ENCODE measurements around the gene MTUS2. TPM values are rescaled to one million over a fixed set of nuclear protein-coding genes. Genes with fewer than 3 reads are reported as not detected.

Gene MTUS2
- total RNA-seq, 4 donors from 2014 or later: 0.16 to 0.75 (median 0.24) TPM

DNA sequence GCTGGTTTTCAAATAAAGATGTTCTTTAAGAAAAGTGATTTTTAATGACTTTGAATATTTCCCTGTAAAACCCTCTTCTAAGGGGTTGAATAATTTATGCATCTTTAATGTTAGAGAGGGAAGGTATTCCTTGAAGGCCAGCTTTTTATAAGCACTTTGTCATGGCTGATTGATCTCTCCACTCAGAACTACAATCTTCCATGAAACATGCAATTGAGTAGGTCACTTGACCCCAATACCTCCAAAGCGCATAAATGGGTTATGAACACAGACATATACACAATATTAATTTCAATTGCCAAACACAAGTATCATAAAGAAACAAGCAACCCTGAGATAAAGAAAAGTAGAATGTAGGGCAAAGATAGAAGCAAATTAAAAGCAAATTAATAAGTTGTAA is 359.9 kb downstream of the MTUS2 start:
- in situ Hi-C loops (cut with MboI; ENCODE audit: low pct_ligation_motif_present in 1 of 4, low pct_unique_long_range_greater_than_20kb in 1 of 4, low sequenced_read_pairs in 3 of 4): no loop called here
- 94 to 100% methylated on average over 1 of the region's 1 CpG for WGBS, 2 donors (ENCODE audit: low coverage in 1 of 2)
- intact Hi-C loops (cut with DNase I; ENCODE audit: low total_unique reads): no loop called here
- TF ChIP-seq EP300 (IDR thresholded peaks at IDR 0.05; ENCODE audit: low read depth) (no peak), CTCF (IDR thresholded peaks at IDR 0.05) (no peak), POLR2AphosphoS5 (IDR thresholded peaks at IDR 0.05) (no peak), POLR2A (IDR thresholded peaks at IDR 0.05) (no peak)
- DNase-seq: no peak
- Histone ChIP-seq H3K9me3 (peaks cover 0 to 11% of the 10 kb centered on the region in 2 donors), H3K4me1 (no peaks in the 10 kb centered on the region), H3K36me3 (no peaks in the 10 kb centered on the region), H3K27ac (no peak overlapping the region), H3K4me3 (no peak overlapping the region), H3K27me3 (no peaks in the 10 kb centered on the region)

DNA sequence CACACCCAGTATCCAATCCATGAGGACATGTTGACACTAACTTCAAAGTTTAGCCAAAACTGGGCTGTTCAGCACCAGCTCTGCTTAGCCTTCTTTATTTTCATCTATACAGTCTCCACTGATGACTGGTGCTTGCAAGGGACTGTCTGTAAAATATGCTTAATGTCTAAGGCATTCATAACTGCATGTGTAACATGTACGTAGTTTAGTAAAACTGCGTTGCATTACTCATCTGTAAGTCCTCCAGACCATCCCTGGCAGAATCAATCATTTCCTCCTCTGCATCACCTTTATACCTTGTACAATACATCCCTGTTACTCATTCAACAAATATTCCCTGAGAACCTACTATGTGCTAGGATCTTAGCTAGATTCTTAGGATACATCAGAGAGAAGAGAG is 362.1 kb downstream of the MTUS2 start:
- TF ChIP-seq EP300 (IDR thresholded peaks at IDR 0.05; ENCODE audit: low read depth) (no peak), CTCF (IDR thresholded peaks at IDR 0.05) (no peak)
- Histone ChIP-seq H3K27me3 (no peaks in the 10 kb centered on the region), H3K27ac (no peak overlapping the region), H3K4me1 (no peaks in the 10 kb centered on the region), H3K9me3 (peaks cover 0 to 24% of the 10 kb centered on the region in 2 donors), H3K4me3 (no peak overlapping the region), H3K36me3 (no peaks in the 10 kb centered on the region)
- no peak for DNase-seq
- intact Hi-C loops (cut with DNase I; ENCODE audit: low total_unique reads) (no loop called here), in situ Hi-C loops (cut with MboI; ENCODE audit: low pct_ligation_motif_present in 1 of 4, low pct_unique_long_range_greater_than_20kb in 1 of 4, low sequenced_read_pairs in 3 of 4) (no loop called here)
- 85 to 96% methylated on average over 2 of the region's 2 CpGs for WGBS, 2 donors (ENCODE audit: low coverage in 1 of 2)

DNA sequence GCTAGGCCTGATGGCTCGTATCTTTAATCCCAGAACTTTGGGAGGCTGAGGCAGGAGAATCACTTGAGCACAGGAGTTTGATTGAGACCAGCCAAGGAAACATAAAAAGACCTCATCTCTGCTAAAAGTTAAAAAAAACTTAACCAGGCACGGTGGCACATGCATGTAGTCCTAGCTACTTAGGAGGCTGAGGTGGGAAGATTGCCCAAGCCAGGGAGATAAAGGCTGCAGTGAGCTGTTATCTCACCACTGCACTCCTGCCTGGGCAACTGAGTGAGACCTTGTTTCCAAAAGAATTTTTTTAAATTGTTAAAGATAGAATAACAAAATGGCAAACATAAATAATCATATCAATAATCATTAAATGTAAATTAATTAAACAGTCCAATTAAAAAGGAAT is 365.8 kb downstream of the MTUS2 start:
- Histone ChIP-seq H3K27me3 (no peaks in the 10 kb centered on the region), H3K4me3 (no peak overlapping the region), H3K27ac (no peak overlapping the region), H3K36me3 (no peaks in the 10 kb centered on the region), H3K4me1 (no peaks in the 10 kb centered on the region), H3K9me3 (peaks cover 0 to 24% of the 10 kb centered on the region in 2 donors)
- in situ Hi-C loops (cut with MboI; ENCODE audit: low pct_ligation_motif_present in 1 of 4, low pct_unique_long_range_greater_than_20kb in 1 of 4, low sequenced_read_pairs in 3 of 4) (no loop called here), intact Hi-C loops (cut with DNase I; ENCODE audit: low total_unique reads) (no loop called here)
- TF ChIP-seq CTCF (IDR thresholded peaks at IDR 0.05): no peak
- TF ChIP-seq EP300 (IDR thresholded peaks at IDR 0.05; ENCODE audit: low read depth): no peak
- TF ChIP-seq POLR2AphosphoS5 (IDR thresholded peaks at IDR 0.05): no peak
- no peak for TF ChIP-seq POLR2A (IDR thresholded peaks at IDR 0.05)
- no peak for DNase-seq
- 56 to 82% methylated on average over 2 of the region's 2 CpGs for WGBS, 2 donors (ENCODE audit: low coverage in 1 of 2)

- intact Hi-C loops (cut with DNase I; ENCODE audit: low total_unique reads) (no loop called here), in situ Hi-C loops (cut with MboI; ENCODE audit: low pct_ligation_motif_present in 1 of 4, low pct_unique_long_range_greater_than_20kb in 1 of 4, low sequenced_read_pairs in 3 of 4) (no loop called here)
- Histone ChIP-seq H3K4me1 (no peaks in the 10 kb centered on the region), H3K27ac (no peak overlapping the region), H3K9me3 (peaks cover 0 to 24% of the 10 kb centered on the region in 2 donors), H3K27me3 (no peaks in the 10 kb centered on the region), H3K36me3 (no peaks in the 10 kb centered on the region), H3K4me3 (no peak overlapping the region)
- TF ChIP-seq POLR2A (IDR thresholded peaks at IDR 0.05) (no peak), EP300 (IDR thresholded peaks at IDR 0.05; ENCODE audit: low read depth) (no peak), CTCF (IDR thresholded peaks at IDR 0.05) (no peak), POLR2AphosphoS5 (IDR thresholded peaks at IDR 0.05) (no peak)
- DNase-seq: no peak
- 80% methylated on average over 1 of the region's 1 CpG; no CpG with 5 or more reads in 1 of the 2 donors for WGBS, 2 donors (ENCODE audit: low coverage in 1 of 2)
Measured at GRCh38 chr13:29187584-29187983, 367.4 kb downstream of the MTUS2 start.
